LNCAP (cell line): ENCODE data around the gene MARK4.

Source experiments
- TF ChIP-seq, protein P1 (sequence below): fragments of 450-650 bp; IDR thresholded peaks from 2 replicates; pipeline ENCODE4 v1.5.1; 2017; ENCODE audit warnings: mild to moderate bottlenecking

Gene MARK4

DNA sequence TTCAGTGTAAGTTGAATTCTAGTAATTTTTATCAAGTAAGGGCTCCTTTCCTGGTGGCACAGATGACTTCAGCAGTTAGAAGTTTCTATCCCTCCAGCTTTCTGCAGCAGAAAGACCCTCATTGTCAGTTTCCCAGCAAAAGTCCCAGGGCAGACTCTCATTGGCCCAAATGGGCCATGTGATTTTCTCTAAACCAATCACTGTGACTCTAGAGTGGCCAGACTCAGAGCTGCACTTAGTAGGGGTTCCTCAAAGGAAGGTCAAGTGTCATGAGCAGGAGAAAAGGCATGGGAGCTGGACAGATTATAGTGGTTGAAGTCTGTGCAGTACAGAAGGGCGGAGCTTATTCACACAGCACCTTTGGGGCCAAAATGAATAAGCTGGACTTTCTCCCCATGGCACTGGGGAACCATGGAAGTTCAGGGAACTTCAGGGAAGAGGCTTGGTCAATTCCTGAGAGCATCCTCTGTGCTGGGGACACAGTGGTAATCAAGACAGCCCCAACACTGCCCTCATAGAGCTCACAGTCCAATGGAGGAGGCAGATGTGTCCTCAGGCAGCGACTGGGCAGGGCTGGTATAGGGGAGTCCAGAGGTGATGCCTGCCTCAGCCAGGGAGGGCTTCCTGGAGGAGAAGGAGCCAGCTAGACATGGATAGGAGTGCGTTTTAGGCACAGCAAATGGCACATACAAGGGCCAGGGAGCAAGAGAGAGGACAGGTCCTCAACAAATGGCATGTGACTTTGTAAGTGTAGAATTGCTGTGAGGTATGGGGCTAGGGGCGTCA is 53.3 kb downstream of the MARK4 start:
- TF ChIP-seq, protein P1, sequence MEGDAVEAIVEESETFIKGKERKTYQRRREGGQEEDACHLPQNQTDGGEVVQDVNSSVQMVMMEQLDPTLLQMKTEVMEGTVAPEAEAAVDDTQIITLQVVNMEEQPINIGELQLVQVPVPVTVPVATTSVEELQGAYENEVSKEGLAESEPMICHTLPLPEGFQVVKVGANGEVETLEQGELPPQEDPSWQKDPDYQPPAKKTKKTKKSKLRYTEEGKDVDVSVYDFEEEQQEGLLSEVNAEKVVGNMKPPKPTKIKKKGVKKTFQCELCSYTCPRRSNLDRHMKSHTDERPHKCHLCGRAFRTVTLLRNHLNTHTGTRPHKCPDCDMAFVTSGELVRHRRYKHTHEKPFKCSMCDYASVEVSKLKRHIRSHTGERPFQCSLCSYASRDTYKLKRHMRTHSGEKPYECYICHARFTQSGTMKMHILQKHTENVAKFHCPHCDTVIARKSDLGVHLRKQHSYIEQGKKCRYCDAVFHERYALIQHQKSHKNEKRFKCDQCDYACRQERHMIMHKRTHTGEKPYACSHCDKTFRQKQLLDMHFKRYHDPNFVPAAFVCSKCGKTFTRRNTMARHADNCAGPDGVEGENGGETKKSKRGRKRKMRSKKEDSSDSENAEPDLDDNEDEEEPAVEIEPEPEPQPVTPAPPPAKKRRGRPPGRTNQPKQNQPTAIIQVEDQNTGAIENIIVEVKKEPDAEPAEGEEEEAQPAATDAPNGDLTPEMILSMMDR: no peak

DNA sequence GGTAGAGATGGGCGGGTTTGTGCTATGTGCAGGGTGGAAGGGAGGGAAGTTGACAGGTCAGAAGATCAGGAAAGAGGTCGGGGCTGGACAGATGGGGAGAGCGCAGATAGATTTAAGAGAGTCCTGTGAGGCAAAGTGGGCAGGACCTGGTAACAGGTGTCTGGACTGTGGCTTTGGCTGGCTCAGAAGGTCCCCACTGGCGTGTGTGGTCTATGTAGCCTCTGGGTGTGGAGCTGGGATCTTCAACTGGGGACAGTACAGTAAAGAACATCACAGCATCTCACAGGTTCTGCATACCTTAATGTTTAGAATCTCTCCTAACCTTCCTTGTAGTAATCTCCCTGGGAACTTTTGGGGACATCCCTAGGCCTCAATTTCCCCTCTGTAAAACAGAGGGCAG is 53.9 kb downstream of the MARK4 start:
- TF ChIP-seq, protein P1: no peak

DNA sequence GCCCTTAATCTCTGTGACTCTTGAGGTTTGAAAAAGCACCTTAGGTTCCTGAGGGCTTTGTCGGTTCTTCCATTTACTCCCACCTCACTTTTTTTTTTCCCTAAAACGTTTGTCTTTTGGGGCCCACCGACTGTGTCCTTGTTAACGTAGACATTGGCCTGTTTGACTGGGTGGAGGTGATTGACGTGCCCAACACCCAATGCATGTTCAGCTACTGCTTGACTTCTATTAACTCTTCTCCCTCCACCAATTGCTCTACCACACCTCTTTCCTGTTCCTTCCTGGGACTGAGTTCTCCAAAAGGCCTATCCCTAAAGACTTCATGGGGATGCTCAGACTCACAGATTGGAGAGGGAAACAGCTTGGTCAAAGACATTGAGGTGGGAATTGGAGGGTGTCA is 54.4 kb downstream of the MARK4 start:
- TF ChIP-seq, protein P1: no peak

DNA sequence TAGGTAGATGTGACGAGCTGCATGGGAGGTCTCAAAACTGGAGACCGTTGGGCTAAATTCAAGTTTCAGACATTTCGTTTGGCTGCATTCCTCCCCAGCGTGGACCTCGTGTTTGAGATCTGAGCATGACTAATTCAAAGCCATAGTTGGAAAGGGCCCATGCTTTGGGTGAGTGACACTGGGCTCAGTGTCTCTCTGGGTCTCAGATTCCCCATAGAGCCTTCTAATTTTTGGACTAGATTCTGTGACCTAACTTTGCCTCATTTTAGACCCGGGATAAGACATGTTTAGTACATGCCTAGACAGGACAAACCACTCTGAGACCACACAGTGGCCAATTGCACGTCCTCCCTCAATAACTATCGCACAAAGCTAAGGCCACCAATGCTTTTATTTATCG is 55.0 kb downstream of the MARK4 start:
- TF ChIP-seq, protein P1: no peak

DNA sequence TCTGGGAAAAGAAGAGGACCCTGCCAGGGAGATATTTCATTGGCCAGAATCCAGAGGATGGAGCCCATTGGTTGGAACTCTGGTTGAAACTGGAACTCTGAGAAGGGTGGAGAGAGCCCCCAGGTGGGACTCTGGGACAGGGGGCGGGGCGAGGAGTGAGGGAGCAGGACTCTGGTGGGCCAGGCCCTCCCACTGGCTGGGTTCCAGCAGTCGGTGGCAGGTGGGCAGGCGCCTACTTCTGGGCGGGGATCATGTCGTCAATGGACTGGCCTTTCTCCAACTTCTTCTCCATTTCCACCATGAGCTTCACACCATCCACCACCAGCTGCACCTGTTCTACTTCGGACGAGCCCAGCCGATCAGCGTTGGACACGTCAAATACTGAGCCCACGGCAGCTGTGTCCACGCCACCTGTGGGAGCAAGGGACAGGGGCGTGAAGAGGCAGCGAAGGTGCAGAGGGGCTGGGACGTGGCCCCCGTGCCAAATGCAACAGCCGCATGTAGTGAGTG is 55.5 kb downstream of the MARK4 start:
- TF ChIP-seq, protein P1: no peak

DNA sequence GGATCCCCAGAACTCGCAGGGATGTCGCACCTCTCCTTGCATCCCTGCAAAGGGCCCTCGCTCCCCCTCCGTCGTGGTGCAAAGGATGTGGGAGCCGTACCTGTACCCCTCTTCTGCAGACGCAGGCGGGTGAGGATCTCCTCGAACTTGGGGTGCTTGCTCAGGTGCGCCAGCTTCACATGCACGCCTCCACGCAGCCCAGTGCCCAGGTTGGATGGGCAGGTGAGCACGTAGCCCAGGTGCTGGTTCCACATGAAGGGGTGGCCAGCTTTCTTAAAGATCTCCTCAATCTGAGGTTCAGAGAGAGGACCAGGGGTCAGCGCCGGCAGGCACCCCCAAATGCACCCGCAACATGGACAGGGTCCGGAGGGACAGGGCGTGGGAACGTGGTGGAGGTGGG is 56.3 kb downstream of the MARK4 start:
- TF ChIP-seq, protein P1: no peak

DNA sequence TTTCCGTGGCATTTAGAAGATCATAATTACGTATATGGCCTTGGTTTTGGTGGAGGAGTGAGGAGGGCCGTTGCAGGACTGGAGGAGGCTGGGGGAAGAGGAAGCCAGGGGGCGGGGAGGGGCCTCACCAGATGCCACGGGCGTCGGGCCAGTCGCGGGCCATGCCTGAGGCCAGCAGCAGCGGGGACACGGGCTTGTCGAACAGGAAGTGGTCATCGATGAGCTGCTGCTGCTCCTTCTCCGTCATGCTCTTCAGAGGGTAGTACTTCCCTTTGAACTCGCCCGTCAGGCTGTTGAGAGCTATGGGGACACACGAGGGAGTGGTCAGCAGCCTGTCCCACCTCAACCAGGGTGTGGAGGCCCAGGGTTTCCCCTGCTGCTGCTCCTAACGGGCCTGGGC is 60.5 kb downstream of the MARK4 start:
- TF ChIP-seq, protein P1: no peak
